ENCODE measurements around the gene ATAD3B. TPM values are rescaled to one million over a fixed set of nuclear protein-coding genes. Genes with fewer than 3 reads are reported as not detected.
"Not testable (repeated sequence)": the region's sequence is repeated elsewhere in the genome, so short reads cannot be mapped to it uniquely, and the experiment has no call there.

Gene ATAD3B
- total RNA-seq, 1 experiment from 2014 or later = 62.9 TPM

DNA sequence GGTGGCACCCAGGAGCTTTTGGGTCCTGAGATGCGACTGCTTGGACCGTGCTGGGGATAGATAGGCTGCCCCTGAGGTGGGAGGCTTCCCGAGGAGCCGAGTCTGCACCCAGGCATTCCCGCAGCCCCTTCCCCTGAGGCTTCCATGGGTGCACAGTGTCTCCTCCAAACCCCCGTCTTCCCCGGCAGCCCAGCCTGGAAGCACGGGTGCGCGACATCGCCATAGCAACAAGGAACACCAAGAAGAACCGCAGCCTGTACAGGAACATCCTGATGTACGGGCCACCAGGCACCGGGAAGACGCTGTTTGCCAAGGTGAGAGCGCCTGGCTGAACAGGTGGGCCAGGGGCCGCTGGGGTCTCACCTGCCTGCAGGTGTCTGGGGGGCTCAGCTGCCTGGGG lies 52.1 kb downstream of the ATAD3B start:
- H3K27me3 ChIP-seq (ENCODE audit: insufficient read depth, low read length); POLR2A ChIA-PET: not testable (repeated sequence)

GRCh38 chr1:1524750-1525383 lies 53.3 kb downstream of the ATAD3B start:
- H3K27ac ChIP-seq (ENCODE audit: low read depth, low read length); CTCF ChIA-PET; BruUV-seq (replicated peaks); H3K9me2 ChIP-seq (ENCODE audit: insufficient read depth); H2AFZ ChIP-seq (ENCODE audit: low read depth, low read length, poor library complexity, severe bottlenecking); H3K79me2 ChIP-seq (ENCODE audit: insufficient read depth, low read length); DNase-seq (ENCODE audit: low read depth, low spot score); H3K27me3 ChIP-seq (ENCODE audit: insufficient read depth, low read length); H4K20me1 ChIP-seq (ENCODE audit: insufficient read depth); RAD21 ChIA-PET (ENCODE audit: low non-redundant PET in 1 of 2, low total read pairs in 2 of 2, uncharacterized antibody in 2 of 2, unreplicated experiment in 2 of 2); H3K9ac ChIP-seq (ENCODE audit: low read length); H3K4me2 ChIP-seq (ENCODE audit: low read length); intact Hi-C loops (cut with micrococcal nuclease); H3K4me3 ChIP-seq (replicated peaks in 1 of 2; ENCODE audit: low read depth in 1 of 2, low read length in 2 of 2); H3K4me1 ChIP-seq (ENCODE audit: control insufficient read depth in 1 of 2, insufficient read depth in 2 of 2, low read length in 2 of 2); ATAC-seq; H3K9me3 ChIP-seq (ENCODE audit: control insufficient read depth in 1 of 2, insufficient read depth in 1 of 2, low read depth in 1 of 2, low read length in 2 of 2); POLR2A ChIA-PET: not testable (repeated sequence)
- H3K36me3 ChIP-seq (ENCODE audit: control insufficient read depth in 1 of 2, insufficient read depth in 2 of 2, low read length in 2 of 2) = peaks cover 6 to 33% of the 10 kb centered on the region in 2 experiments; a peak in 3 of 4 replicates

More for the DNA sequence above, 52.1 kb downstream of the ATAD3B start:
- DNase-seq (ENCODE audit: low read depth, low spot score); H2AFZ ChIP-seq (ENCODE audit: low read depth, low read length, poor library complexity, severe bottlenecking); H3K27ac ChIP-seq (ENCODE audit: low read depth, low read length); CTCF ChIA-PET; H3K9me2 ChIP-seq (ENCODE audit: insufficient read depth); H3K4me1 ChIP-seq (ENCODE audit: control insufficient read depth in 1 of 2, insufficient read depth in 2 of 2, low read length in 2 of 2); H3K79me2 ChIP-seq (ENCODE audit: insufficient read depth, low read length); H3K4me3 ChIP-seq (replicated peaks in 1 of 2; ENCODE audit: low read depth in 1 of 2, low read length in 2 of 2); intact Hi-C loops (cut with micrococcal nuclease); H3K4me2 ChIP-seq (ENCODE audit: low read length); ATAC-seq; RAD21 ChIA-PET (ENCODE audit: low non-redundant PET in 1 of 2, low total read pairs in 2 of 2, uncharacterized antibody in 2 of 2, unreplicated experiment in 2 of 2); H3K9ac ChIP-seq (ENCODE audit: low read length); BruUV-seq (replicated peaks); H4K20me1 ChIP-seq (ENCODE audit: insufficient read depth); H3K9me3 ChIP-seq (ENCODE audit: control insufficient read depth in 1 of 2, insufficient read depth in 1 of 2, low read depth in 1 of 2, low read length in 2 of 2): not testable (repeated sequence)
- H3K36me3 ChIP-seq (ENCODE audit: control insufficient read depth in 1 of 2, insufficient read depth in 2 of 2, low read length in 2 of 2) = peaks cover 7 to 22% of the 10 kb centered on the region in 2 experiments; a peak in 3 of 4 replicates

DNA sequence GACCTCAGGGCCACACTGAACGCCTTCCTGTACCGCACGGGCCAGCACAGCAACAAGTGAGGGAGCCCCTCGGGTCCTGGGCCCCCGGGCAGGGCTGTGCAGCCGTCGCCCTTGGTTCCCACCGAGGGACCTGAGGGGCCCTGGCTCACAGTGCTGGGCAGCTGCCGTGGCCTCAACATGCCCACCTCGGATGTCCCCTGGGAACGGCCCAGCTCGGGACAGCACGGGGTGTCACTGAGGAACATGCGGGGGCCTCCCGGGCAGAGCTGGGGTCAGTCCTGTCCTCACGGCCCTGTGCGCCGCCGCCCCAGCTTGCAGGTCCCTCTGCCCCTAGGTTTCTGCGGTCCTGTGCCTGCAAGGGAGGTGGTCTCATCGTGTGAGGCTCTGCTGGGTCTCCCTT lies 54.9 kb downstream of the ATAD3B start:
- H3K4me2 ChIP-seq (ENCODE audit: low read length); H3K4me3 ChIP-seq (replicated peaks in 1 of 2; ENCODE audit: low read depth in 1 of 2, low read length in 2 of 2); H3K27me3 ChIP-seq (ENCODE audit: insufficient read depth, low read length); H3K9ac ChIP-seq (ENCODE audit: low read length); CTCF ChIA-PET; POLR2A ChIA-PET; intact Hi-C loops (cut with micrococcal nuclease); H3K9me3 ChIP-seq (ENCODE audit: control insufficient read depth in 1 of 2, insufficient read depth in 1 of 2, low read depth in 1 of 2, low read length in 2 of 2); ATAC-seq; H3K79me2 ChIP-seq (ENCODE audit: insufficient read depth, low read length); H3K4me1 ChIP-seq (ENCODE audit: control insufficient read depth in 1 of 2, insufficient read depth in 2 of 2, low read length in 2 of 2); BruUV-seq (replicated peaks); H3K9me2 ChIP-seq (ENCODE audit: insufficient read depth); H3K27ac ChIP-seq (ENCODE audit: low read depth, low read length); H4K20me1 ChIP-seq (ENCODE audit: insufficient read depth); H2AFZ ChIP-seq (ENCODE audit: low read depth, low read length, poor library complexity, severe bottlenecking); DNase-seq (ENCODE audit: low read depth, low spot score); RAD21 ChIA-PET (ENCODE audit: low non-redundant PET in 1 of 2, low total read pairs in 2 of 2, uncharacterized antibody in 2 of 2, unreplicated experiment in 2 of 2): not testable (repeated sequence)
- peaks cover 6 to 39% of the 10 kb centered on the region in 2 experiments; a peak in 3 of 4 replicates for H3K36me3 ChIP-seq (ENCODE audit: control insufficient read depth in 1 of 2, insufficient read depth in 2 of 2, low read length in 2 of 2)
